Panc1 (cell line): Measurements from ENCODE around the gene RELT.

Experiments used
- CTCF ChIP-seq: fragments of 450-650 bp; IDR thresholded peaks from 2 replicates; pipeline ENCODE4 v1.5.1; 2017; ENCODE audit warnings: mild to moderate bottlenecking
- SIN3A ChIP-seq: IDR thresholded peaks from 2 replicates; pipeline ENCODE4 v1.6.1; 2012; ENCODE audit warnings: low read depth, mild to moderate bottlenecking, low read length, moderate library complexity, borderline replicate concordance; ENCODE audit not compliant: insufficient read depth
- TCF7L2 ChIP-seq: IDR thresholded peaks from 2 replicates; pipeline ENCODE4 v1.6.1; 2011; ENCODE audit warnings: mild to moderate bottlenecking, low read depth, low read length, inconsistent platforms

GRCh38 chr11:73412308-73412707 is 36.1 kb downstream of the RELT start:
- TF ChIP-seq CTCF (no peak), SIN3A (no peak), TCF7L2 (no peak)
